Endodermal cell (in vitro differentiated cells): ENCODE results near the gene PLEKHA1. TPM values are rescaled to one million over a fixed set of nuclear protein-coding genes. Genes with fewer than 3 reads are reported as not detected.

Experiments
- DNase-seq: peaks from one replicate; pipeline ENCODE4 v3.0.0-alpha.2; 2017
- H3K27ac ChIP-seq: 2 replicates; pipeline ENCODE4 v1.5.1; 2013; ENCODE audit warnings: mild to moderate bottlenecking, low read depth, low read length, moderate library complexity
- H3K27me3 ChIP-seq: 2 replicates; pipeline ENCODE4 v1.6.1; 2013; ENCODE audit warnings: mild to moderate bottlenecking, low read length, moderate library complexity; ENCODE audit not compliant: insufficient read depth, control insufficient read depth, poor library complexity, severe bottlenecking
- H3K36me3 ChIP-seq: 2 replicates; pipeline ENCODE4 v1.7.0; 2013; ENCODE audit warnings: mild to moderate bottlenecking, low read length, moderate library complexity; ENCODE audit not compliant: control insufficient read depth, insufficient read depth
- H3K4me1 ChIP-seq: one replicate; pipeline ENCODE4 v1.7.0; 2013; ENCODE audit warnings: low read length; ENCODE audit not compliant: control insufficient read depth, insufficient read depth
- H3K4me3 ChIP-seq: 2 replicates; pipeline ENCODE4 v1.5.1; 2013; ENCODE audit warnings: mild to moderate bottlenecking, low read length, moderate library complexity
- H3K9ac ChIP-seq: 2 replicates; pipeline ENCODE4 v1.6.1; 2013; ENCODE audit warnings: mild to moderate bottlenecking, low read length, moderate library complexity; ENCODE audit not compliant: poor library complexity, severe bottlenecking; ENCODE audit errors: extremely low read depth
- H3K9me3 ChIP-seq: 2 replicates; pipeline ENCODE4 v1.6.1; 2013; ENCODE audit warnings: mild to moderate bottlenecking, low read length, moderate library complexity; ENCODE audit not compliant: control insufficient read depth
- H3K27ac Mint-ChIP-seq: 2 replicates; pipeline ENCODE4 v1.8.0; 2020; ENCODE audit warnings: mixed read lengths
- H3K27me3 Mint-ChIP-seq: 2 replicates; pipeline ENCODE4 v1.8.0; 2021; ENCODE audit warnings: mild to moderate bottlenecking, mixed read lengths; ENCODE audit not compliant: insufficient read depth
- H3K36me3 Mint-ChIP-seq: 2 replicates; pipeline ENCODE4 v1.8.0; 2020; ENCODE audit warnings: low read depth, mixed read lengths
- H3K4me1 Mint-ChIP-seq: 2 replicates; pipeline ENCODE4 v1.8.0; 2020; ENCODE audit warnings: mixed read lengths
- H3K4me3 Mint-ChIP-seq: 2 replicates; pipeline ENCODE4 v1.8.0; 2020; ENCODE audit warnings: mild to moderate bottlenecking, moderate library complexity, mixed read lengths
- H3K9me3 Mint-ChIP-seq: 2 replicates; pipeline ENCODE4 v1.8.0; 2020; ENCODE audit warnings: mild to moderate bottlenecking, mixed read lengths
- WGBS, 2 experiments: methylation state at CpG; one replicate each; pipeline versions ENCODE4 v1.1.5 to v1.1.7; 2013; ENCODE audit warnings: missing lambda C conversion rate in 2 of 2, mixed read lengths in 1 of 2; ENCODE audit not compliant: insufficient coverage in 1 of 2, insufficient read length in 1 of 2; 5-methylcytosine and 5-hydroxymethylcytosine counted together
- total RNA-seq, 2 donors: library from RNA; stranded (reverse); fragmentation: NEBNext Ultra II Directional in 1 of 2; extraction: Animal tissue kit (Norgen Biotek cat#: 25700) in 1 of 2; gene quantifications; 2 replicates in 1 of 2; 3 replicates in 1 of 2; pipeline ENCODE4 v1.2.1, GENCODE V29; 2021
- TF ChIP-seq, protein P1 (sequence below): fragments of 200-600 bp; sonication (generic); conservative IDR thresholded peaks from 2 replicates; pipeline ENCODE4 v1.5.0; 2021; ENCODE audit warnings: antibody characterized with exemption, mild to moderate bottlenecking

PLEKHA1 gene
- total RNA-seq, 2 donors from 2014 or later, result 29.6 to 49.0 TPM

DNA sequence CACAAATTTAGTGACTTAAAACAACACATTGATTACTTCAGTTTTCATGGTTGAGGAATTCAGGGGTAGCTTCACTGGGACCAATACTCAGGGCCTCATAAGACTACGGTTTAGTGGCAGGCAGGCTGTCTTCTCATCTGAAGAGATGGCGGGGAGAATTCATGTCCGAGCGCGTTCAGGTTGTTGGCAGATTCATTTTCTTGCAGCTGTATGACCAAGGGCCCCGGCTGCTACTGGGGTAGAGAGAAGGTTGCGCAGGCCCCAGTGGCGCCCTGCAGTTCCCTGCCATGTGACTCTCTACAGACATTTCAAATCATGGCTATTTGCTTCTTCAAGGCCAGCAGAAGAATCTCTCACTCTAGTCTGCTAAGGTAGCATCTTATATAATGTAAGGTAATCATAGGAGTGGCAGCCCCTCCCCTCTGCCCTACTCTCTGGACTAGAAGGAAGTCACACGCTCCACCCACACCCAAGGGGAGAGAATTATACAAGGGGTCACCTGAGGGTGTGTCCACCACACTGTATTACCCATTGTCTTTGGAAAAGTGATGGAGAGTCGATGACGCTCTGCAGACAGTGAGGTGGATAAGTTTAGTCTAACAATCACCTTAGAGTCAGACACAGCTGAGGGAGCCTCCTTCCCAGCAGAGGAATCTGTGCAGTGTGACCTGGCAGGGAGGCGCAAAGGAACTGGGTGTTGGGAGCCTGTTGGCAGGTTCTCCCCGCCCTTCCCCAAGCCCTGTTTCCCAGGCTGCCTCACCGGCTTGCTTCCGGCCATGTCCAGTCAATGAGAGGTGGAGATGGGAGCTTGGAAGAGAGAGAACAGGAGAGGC lies 35.7 kb upstream of the PLEKHA1 start:
- Mint-ChIP-seq H3K27ac (no peak overlapping the region), H3K4me3 (no peak overlapping the region), H3K9me3 (no peaks in the 10 kb centered on the region), H3K27me3 (no peaks in the 10 kb centered on the region), H3K4me1 (no peaks in the 10 kb centered on the region), H3K36me3 (no peaks in the 10 kb centered on the region)
- no peak overlapping the region for H3K4me3 ChIP-seq
- no peak overlapping the region for H3K27ac ChIP-seq
- no peak overlapping the region for H3K9ac ChIP-seq
- DNase-seq, result peak; percentile 45
- H3K9me3 ChIP-seq, result no peaks in the 10 kb centered on the region
- H3K36me3 ChIP-seq, result no peaks in the 10 kb centered on the region
- no peaks in the 10 kb centered on the region for H3K4me1 ChIP-seq
- H3K27me3 ChIP-seq, result no peaks in the 10 kb centered on the region
- 90 to 97% methylated on average over 5 to 14 of the region's 15 CpGs for WGBS, 2 experiments
- TF ChIP-seq, protein P1, sequence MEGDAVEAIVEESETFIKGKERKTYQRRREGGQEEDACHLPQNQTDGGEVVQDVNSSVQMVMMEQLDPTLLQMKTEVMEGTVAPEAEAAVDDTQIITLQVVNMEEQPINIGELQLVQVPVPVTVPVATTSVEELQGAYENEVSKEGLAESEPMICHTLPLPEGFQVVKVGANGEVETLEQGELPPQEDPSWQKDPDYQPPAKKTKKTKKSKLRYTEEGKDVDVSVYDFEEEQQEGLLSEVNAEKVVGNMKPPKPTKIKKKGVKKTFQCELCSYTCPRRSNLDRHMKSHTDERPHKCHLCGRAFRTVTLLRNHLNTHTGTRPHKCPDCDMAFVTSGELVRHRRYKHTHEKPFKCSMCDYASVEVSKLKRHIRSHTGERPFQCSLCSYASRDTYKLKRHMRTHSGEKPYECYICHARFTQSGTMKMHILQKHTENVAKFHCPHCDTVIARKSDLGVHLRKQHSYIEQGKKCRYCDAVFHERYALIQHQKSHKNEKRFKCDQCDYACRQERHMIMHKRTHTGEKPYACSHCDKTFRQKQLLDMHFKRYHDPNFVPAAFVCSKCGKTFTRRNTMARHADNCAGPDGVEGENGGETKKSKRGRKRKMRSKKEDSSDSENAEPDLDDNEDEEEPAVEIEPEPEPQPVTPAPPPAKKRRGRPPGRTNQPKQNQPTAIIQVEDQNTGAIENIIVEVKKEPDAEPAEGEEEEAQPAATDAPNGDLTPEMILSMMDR, result no peak

DNA sequence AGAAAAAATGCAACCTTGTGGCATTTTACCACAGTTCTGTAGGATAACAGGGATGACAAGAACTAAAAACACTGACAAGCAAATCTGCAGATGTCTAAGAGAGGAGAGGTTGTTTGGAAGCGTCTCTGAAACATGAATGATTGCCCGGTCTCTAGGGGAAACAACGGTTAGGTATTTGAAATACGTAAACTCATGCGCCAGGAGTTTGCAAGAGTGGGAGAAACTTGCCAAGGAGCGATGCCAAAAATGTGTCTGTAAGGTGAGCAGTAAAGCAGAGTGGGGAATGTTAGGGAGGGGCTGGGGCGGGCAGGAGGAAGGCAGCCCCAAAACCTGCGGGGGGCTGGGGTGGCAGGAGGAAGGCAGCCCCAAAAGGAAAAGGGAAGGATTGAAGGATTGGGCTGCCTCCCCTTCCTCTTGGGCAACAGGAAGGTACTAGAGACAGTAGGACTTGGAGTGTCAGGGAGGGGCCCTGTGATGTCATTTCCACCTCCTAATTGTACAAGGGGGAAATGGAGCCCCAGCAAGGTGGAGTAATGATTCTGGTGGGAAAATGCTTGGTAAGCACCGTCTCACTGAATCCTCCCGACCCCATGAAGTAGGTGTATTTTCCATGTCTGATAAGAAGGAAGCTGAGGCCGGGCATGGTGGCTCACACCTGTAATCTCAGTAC lies 33.2 kb upstream of the PLEKHA1 start:
- peak; percentile 40 for DNase-seq
- no peaks in the 10 kb centered on the region for H3K36me3 ChIP-seq
- Mint-ChIP-seq H3K36me3 (no peaks in the 10 kb centered on the region), H3K4me1 (no peaks in the 10 kb centered on the region), H3K27ac (no peak overlapping the region), H3K9me3 (peaks cover 13% of the 10 kb centered on the region), H3K4me3 (no peak overlapping the region), H3K27me3 (no peaks in the 10 kb centered on the region)
- TF ChIP-seq, protein P1, result no peak
- H3K9me3 ChIP-seq, result peaks cover 5% of the 10 kb centered on the region
- no peak overlapping the region for H3K9ac ChIP-seq
- H3K27ac ChIP-seq, result no peak overlapping the region
- no peaks in the 10 kb centered on the region for H3K4me1 ChIP-seq
- no peak overlapping the region for H3K4me3 ChIP-seq
- H3K27me3 ChIP-seq, result no peaks in the 10 kb centered on the region
- 92 to 96% methylated on average over 11 of the region's 11 CpGs for WGBS, 2 experiments

DNA sequence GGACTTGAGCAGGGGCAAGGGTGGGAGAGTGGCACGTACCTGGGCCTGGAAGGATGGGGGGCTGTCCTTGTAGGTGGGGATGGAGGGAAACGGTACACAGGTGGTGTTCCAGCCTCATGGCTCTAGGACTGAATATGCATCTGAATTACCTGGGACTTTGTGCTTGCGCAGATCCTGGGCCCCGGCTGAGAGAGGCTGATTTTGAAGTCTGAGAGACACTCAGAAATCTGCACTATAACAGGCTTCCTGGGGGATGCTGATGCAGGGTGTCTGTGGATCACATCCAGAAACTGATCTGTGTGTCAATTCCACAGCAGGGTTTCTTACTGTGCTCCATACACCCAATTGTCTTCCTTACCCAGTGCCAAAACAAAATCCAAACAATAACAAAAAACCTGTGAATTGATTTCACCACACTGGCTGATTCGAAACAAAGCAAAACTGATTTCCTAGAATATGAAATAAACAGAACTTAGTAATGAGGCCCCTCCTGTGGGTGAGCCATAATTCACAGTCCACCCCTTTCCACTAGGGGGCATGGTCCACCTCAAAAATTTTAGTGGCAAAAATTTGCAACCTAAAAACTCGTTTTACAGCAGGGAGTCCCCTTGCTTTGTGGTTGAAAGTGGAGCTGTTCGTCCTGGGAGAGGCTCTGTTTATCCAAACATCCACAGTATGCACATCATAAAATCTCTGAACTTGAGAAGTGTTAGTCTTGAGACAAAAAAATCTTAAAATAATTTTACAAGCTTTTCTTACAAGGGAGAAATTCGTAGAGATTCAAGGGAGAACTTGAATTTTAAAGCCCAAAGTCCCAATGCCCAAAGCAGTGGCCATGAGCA lies 32.0 kb upstream of the PLEKHA1 start:
- TF ChIP-seq, protein P1, result peak; percentile 84
- peaks cover 24% of the 10 kb centered on the region for H3K9me3 Mint-ChIP-seq
- no peak overlapping the region for H3K27ac Mint-ChIP-seq
- Histone ChIP-seq H3K27ac (no peak overlapping the region), H3K4me3 (no peak overlapping the region), H3K9ac (no peak overlapping the region), H3K9me3 (peaks cover 17% of the 10 kb centered on the region), H3K27me3 (no peaks in the 10 kb centered on the region), H3K4me1 (no peaks in the 10 kb centered on the region), H3K36me3 (no peaks in the 10 kb centered on the region)
- no peak overlapping the region for H3K4me3 Mint-ChIP-seq
- WGBS, 2 experiments, result 56 to 67% methylated on average over 6 to 8 of the region's 8 CpGs
- no peaks in the 10 kb centered on the region for H3K4me1 Mint-ChIP-seq
- no peaks in the 10 kb centered on the region for H3K27me3 Mint-ChIP-seq
- H3K36me3 Mint-ChIP-seq, result peaks cover 3% of the 10 kb centered on the region
- peak; percentile 78 for DNase-seq
